ENCODE measurements around the gene NSD2. TPM values are rescaled to one million over a fixed set of nuclear protein-coding genes. Genes with fewer than 3 reads are reported as not detected.
A peak's percentile ranks its signal among the peaks of the same experiment; 100 is the strongest.
"Not testable (repeated sequence)": the region's sequence is repeated elsewhere in the genome, so short reads cannot be mapped to it uniquely, and the experiment has no call there.

The NSD2 gene
- total and polyA plus RNA-seq, 7 donors, result 7.2 to 57.9 (median 36.0) TPM

- Histone ChIP-seq H3K4me3 (no peak overlapping the region), H3K4me1 (peaks cover 0 to 5% (median 0%) of the 10 kb centered on the region in 4 donors), H3K27ac (no peak overlapping the region), H3K27me3 (no peaks in the 10 kb centered on the region), H3K9me3 (no peaks in the 10 kb centered on the region), H3K36me3 (peaks cover 28 to 72% (median 36%) of the 10 kb centered on the region in 4 donors)
- DNase-seq, result no peak
- 88 to 96% methylated on average over 8 of the region's 8 CpGs for whole genome bisulfite sequencing, 2 donors
- TF ChIP-seq CTCF (IDR thresholded peaks at IDR 0.05) (no peak), EP300 (IDR thresholded peaks at IDR 0.05) (no peak), POLR2AphosphoS5 (IDR thresholded peaks at IDR 0.05) (no peak), POLR2A (IDR thresholded peaks at IDR 0.05) (no peak)
- intact Hi-C loops (cut with DNase I), result no loop called here
Observed at GRCh38 chr4:1831331-1831730, 39.9 kb upstream of the NSD2 start.

GRCh38 chr4:1832690-1833089 is 38.5 kb upstream of the NSD2 start:
- Histone ChIP-seq H3K4me1 (peaks cover 0 to 5% (median 0%) of the 10 kb centered on the region in 4 donors), H3K36me3 (peaks cover 31 to 77% (median 36%) of the 10 kb centered on the region in 4 donors), H3K9me3 (no peaks in the 10 kb centered on the region), H3K27me3 (no peaks in the 10 kb centered on the region), H3K27ac (no peak overlapping the region), H3K4me3 (no peak overlapping the region)
- no peak for DNase-seq
- intact Hi-C loops (cut with DNase I), result no loop called here
- 88 to 93% methylated on average over 18 of the region's 18 CpGs for WGBS, 2 donors
- TF ChIP-seq CTCF (IDR thresholded peaks at IDR 0.05) (no peak), POLR2A (IDR thresholded peaks at IDR 0.05) (no peak), EP300 (IDR thresholded peaks at IDR 0.05) (no peak), POLR2AphosphoS5 (IDR thresholded peaks at IDR 0.05) (no peak)

- intact Hi-C loops (cut with DNase I), result no loop called here
- peaks cover 31 to 85% (median 39%) of the 10 kb centered on the region in 4 donors for H3K36me3 ChIP-seq
- peaks cover 0 to 5% (median 0%) of the 10 kb centered on the region in 4 donors for H3K4me1 ChIP-seq
- DNase-seq, result no peak
- TF ChIP-seq EP300 (IDR thresholded peaks at IDR 0.05) (no peak), POLR2AphosphoS5 (IDR thresholded peaks at IDR 0.05) (no peak), CTCF (IDR thresholded peaks at IDR 0.05) (no peak), POLR2A (IDR thresholded peaks at IDR 0.05) (no peak)
- no peaks in the 10 kb centered on the region for H3K27me3 ChIP-seq
- H3K4me3 ChIP-seq, result no peak overlapping the region
- H3K27ac ChIP-seq, result peak overlapping the region in 1 of 4 donors; percentile 59
- WGBS, 2 donors, result 82 to 95% methylated on average over 14 of the region's 14 CpGs
- H3K9me3 ChIP-seq, result no peaks in the 10 kb centered on the region
Observed at GRCh38 chr4:1833307-1834046, 37.7 kb upstream of the NSD2 start.

- intact Hi-C loops (cut with DNase I), result no loop called here
- TF ChIP-seq POLR2AphosphoS5 (IDR thresholded peaks at IDR 0.05), result peak in 2 of 4 donors; percentile 40 to 52
- TF ChIP-seq POLR2A (IDR thresholded peaks at IDR 0.05), result no peak
- no peaks in the 10 kb centered on the region for H3K27me3 ChIP-seq
- DNase-seq, result no peak
- H3K36me3 ChIP-seq, result peaks cover 31 to 92% (median 43%) of the 10 kb centered on the region in 4 donors
- no peak overlapping the region for H3K4me3 ChIP-seq
- 71 to 91% methylated on average over 21 of the region's 21 CpGs for WGBS, 2 donors
- peak overlapping the region in 1 of 4 donors; percentile 59 for H3K27ac ChIP-seq
- H3K4me1 ChIP-seq, result peaks cover 0 to 5% (median 0%) of the 10 kb centered on the region in 4 donors
- H3K9me3 ChIP-seq, result no peaks in the 10 kb centered on the region
Observed at GRCh38 chr4:1834047-1834775, 37.0 kb upstream of the NSD2 start.

GRCh38 chr4:1835836-1836235 is 35.4 kb upstream of the NSD2 start:
- intact Hi-C loops (cut with DNase I); H3K4me3 ChIP-seq; H3K4me1 ChIP-seq; H3K27ac ChIP-seq; H3K27me3 ChIP-seq; DNase-seq; H3K9me3 ChIP-seq: not testable (repeated sequence)
- peaks cover 38 to 98% (median 52%) of the 10 kb centered on the region in 4 donors for H3K36me3 ChIP-seq
- WGBS, 2 donors, result 96 to 98% methylated on average over 8 of the region's 8 CpGs

Data from sigmoid colon (tissue), 7 donors.